ENCODE measurements around the gene MYH14.

- TF ChIP-seq, protein P1, sequence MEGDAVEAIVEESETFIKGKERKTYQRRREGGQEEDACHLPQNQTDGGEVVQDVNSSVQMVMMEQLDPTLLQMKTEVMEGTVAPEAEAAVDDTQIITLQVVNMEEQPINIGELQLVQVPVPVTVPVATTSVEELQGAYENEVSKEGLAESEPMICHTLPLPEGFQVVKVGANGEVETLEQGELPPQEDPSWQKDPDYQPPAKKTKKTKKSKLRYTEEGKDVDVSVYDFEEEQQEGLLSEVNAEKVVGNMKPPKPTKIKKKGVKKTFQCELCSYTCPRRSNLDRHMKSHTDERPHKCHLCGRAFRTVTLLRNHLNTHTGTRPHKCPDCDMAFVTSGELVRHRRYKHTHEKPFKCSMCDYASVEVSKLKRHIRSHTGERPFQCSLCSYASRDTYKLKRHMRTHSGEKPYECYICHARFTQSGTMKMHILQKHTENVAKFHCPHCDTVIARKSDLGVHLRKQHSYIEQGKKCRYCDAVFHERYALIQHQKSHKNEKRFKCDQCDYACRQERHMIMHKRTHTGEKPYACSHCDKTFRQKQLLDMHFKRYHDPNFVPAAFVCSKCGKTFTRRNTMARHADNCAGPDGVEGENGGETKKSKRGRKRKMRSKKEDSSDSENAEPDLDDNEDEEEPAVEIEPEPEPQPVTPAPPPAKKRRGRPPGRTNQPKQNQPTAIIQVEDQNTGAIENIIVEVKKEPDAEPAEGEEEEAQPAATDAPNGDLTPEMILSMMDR (IDR thresholded peaks at IDR 0.05): no peak
- TF ChIP-seq POLR2A (IDR thresholded peaks at IDR 0.05): no peak
Measured at GRCh38 chr19:50204081-50204428, 633 bp downstream of the MYH14 start.
